Activated CD8-positive, alpha-beta memory T cell treated with anti-CD3 and anti-CD28 coated beads, Interleukin-2, amount 50 U/mL, for 24 hours (primary cell): Measurements from ENCODE around the gene CACNA1B.
"Not testable (repeated sequence)": the region's sequence is repeated elsewhere in the genome, so short reads cannot be mapped to it uniquely, and the experiment has no call there.

Experiments
- DNase-seq: peaks from one replicate; pipeline ENCODE4 v3.0.0-alpha.2; 2020; ENCODE audit errors: extremely low read depth

CACNA1B gene

DNA sequence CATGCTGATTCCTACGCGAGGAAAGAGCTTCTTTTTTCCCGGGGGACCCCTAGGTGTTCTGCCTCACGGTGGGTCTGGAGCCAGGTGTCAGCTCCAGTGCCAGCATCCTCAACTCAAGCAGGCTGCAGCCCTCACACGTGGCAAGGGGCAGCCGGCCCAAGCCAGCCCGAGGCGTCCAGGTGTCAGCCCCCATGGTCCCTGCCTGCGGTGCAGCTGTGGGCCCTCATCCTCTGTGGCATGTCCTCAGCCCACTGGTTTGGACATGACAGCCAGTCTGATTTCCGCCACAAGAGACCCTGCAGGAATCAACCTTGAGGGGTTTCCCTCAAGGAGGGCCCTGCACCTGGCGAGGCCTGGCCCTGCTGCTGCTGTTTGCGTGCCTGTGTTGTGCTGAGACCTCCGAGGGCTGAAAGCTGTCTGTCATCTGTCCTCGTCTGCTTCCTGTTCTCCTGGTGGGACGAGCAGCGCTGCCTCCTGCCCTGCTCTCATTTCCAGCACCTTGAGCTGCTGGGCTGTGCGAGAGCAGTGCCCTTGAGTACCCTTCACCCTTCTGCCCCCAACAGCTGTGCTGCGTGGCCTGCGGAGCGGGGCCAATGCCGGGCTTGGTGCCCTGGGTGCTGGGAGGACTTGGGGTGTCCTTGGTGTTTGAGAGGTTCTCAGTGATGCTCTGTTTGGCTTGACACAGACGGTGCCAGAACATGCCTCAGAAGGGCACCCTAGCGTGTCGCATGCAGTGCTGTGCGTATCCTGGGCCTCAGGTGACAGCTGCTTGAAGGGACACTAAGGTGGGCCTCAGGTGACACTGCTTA, 137.6 kb downstream of the CACNA1B start:
- DNase-seq, result no peak

DNA sequence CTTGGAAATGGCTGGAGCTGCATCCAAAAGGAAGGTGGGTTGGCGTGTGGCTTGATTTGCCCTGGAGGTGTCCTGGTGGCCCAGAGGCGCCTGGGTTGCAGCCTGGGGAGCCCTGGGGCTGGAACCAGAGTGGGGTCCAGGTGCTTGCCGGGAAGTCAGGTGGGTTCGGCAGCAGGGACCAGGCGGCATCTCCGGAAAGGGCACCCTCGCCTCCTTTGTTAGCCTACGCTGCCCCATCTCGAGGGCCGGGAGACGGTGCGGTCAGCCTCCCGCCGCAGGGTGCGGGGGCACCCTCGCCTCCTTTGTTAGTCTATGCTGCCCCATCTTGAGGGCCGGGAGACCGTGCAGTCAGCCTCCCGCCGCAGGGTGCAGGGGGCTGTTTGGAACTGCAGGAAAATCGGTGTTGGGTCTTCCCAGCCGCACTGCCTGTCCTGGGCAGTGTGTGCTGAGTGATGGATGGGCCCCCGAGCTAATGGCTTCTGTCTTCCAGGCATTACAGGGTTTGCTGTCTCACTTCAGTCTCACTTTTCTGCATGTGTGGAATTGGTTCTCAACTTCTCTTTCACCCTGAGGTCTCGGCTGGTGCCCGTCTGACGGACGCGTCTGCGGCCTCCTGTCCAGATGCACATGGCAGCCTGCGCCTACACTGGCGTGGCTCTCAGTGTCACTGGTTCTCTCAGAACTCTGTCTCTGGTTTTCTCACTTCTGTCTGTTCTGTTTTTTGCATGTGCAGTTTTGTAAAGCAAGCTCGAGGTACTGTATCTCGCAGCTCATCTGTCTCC, 139.0 kb downstream of the CACNA1B start:
- DNase-seq, result no peak

DNA sequence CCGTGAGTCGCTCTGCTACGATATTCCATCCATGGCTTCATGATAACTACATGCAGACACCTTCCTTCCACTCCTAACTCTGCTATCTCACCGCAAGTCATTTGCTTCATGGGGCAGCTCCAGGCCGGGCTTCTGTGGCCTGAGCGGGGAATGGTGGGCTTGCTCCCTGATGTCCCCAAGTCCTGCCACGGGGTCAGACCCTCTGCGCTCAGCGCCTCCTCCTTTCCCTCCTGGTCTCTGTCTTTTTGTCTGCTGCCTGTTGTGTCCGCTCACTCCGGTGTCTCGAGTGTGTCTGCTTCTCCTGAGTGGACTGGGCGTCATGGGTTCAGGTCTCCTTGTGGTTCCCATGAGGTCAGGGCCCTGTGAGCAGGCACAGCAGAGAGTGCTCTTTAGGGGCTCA, 139.6 kb downstream of the CACNA1B start:
- no peak for DNase-seq

DNA sequence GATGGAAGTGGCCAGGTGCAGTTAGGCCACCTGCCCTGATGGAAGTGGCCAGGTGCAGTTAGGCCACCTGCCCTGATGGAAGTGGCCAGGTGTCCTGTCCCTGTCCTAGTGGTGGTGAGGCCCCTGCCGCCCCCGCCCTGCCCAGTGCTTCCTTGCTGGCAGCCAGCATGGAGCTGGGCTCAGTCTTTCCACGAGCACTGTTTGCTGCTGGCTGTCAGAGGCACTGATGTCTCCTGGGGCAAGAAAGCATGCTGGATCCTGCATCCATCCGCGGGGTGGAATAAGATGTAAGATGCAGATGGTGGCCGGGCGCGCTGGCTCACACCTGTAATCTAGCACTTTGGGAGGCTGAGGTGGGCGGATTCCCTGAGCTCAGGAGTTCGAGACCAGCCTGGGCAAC, 141.9 kb downstream of the CACNA1B start:
- not testable (repeated sequence) for DNase-seq

DNA sequence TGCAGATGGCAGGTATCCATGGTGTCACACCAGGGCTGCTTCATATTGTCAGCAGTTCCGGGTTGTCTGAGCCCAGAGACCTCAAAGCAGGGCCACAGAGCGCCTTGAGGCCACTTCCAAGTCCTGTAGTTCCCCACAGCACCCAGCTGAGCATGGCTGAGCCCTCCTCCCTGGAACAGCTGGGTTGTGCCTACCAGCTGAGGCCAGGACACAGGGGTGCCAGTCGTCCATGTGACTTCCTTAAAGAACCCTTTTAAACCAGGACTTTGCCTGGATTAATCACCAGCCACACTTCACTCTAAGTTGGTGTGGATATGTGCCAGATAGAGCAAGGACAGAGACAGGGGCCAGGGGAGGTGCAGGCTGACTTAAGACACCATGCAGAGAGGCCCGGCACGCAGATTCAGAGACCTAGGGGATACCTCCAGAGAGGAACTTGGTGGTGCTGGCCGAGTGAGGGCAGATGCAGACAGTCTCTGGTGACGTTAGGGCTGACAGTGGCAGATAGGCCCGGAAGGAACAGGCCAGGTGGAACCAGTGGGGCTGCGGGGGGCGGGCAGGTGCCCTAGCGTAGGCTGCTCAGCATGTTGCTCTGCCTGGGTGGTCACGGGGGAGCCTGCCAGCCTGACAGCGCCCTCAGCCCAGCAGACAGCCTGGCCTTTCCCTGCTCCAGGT, 142.7 kb downstream of the CACNA1B start:
- DNase-seq, result no peak

DNA sequence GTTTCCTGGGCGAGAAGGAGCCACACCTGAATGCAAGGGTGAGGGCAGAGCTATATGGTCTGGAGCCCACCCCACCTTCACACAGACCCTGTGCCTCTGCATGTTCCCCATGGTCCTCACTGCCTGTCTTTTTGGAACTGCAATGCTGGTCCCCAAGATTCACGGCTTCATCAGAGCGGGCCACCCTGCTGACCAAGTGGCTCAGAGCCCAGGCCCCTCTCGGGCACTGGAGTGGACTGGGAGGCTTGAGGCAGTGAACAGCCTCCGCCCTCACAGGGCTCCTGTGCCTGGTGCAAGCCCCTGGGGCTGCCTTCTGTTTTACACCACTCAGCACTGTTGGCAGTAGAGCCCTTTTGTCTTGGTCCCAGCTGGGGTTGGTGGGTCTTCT, 143.2 kb downstream of the CACNA1B start:
- no peak for DNase-seq

DNA sequence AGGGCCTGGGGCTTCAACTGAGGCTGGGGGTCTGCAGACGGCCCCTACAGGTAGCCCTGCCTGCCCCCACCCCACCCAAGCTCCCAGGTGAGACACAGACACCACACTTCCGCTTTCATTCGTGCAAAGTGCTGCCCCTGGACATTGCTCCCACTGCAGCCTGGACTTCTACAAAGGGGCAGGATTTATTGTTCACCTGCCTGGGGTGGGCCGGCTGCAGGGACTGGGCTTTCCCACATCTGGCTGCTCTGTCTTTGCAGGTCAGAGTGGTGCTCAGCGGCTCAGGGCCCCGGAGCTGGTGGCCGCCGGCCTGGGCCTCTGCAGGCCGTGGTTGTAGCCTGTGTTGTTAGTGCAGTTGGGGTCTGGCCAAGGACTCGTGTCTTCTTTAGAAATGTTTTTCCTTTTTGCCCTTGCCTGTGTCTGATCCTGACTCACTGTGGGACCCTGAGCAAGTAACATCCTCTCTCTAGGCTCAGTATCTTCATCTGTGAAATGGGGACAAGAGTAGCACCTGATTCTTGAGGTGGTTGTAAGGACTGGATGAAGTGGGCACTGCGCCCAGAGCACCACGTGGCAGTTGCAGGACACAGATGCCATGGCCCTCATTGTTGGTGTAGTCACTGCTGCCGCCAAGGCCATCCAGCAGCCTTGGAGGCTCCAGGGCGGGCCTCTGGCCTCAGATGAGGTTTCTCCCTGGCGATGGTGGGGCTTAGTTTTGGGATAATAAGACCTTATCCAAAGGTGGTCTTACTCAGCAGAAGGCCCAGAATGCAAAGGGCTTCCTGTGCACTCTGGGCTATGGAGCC, 143.9 kb downstream of the CACNA1B start:
- no peak for DNase-seq

DNA sequence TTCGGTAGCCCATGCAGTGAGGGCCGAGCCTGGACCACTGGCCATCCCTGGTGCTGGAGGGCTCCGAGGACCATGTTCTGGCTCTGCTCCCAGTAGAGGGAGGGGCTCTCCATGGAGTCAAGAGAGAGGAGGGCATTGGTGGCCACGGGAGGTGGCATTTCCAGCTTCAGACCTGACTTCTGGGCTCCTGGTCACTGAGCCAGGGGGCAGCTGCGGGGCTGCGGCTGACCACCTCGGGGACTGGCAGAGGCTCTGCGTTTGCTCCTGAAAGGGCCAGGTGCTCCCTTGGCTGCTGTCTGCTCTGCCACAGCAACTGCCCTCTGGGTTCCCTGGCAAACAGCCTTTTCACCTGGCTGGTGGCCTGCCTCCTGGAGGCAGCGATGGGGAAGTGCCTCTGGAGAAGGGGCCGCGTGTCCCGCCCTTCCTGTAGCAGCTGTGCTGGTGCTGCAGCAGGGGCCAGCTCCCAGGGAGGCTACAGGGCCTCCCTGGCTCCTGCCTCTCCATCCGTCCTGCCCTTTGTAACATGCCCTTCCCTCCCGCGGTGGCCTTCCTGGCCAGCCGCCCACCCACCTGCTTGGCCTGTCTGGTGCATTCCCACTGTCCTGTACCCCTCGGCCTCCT, 144.6 kb downstream of the CACNA1B start:
- DNase-seq, result no peak

DNA sequence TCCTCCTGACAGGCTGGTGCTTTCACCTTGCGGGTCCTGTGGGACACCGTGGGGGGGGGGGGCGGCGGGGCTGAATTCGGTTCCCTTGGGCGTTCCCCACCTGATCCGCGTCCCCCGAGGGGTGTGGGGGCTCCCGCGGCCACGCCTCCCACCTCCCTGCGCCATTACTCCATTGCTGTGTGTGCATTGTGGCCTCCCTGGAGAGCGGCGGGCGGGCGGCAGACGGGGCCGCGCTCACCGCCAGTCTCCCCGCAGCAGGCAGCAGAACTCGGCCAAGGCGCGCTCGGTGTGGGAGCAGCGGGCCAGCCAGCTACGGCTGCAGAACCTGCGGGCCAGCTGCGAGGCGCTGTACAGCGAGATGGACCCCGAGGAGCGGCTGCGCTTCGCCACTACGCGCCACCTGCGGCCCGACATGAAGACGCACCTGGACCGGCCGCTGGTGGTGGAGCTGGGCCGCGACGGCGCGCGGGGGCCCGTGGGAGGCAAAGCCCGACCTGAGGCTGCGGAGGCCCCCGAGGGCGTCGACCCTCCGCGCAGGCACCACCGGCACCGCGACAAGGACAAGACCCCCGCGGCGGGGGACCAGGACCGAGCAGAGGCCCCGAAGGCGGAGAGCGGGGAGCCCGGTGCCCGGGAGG, 145.3 kb downstream of the CACNA1B start:
- no peak for DNase-seq

DNA sequence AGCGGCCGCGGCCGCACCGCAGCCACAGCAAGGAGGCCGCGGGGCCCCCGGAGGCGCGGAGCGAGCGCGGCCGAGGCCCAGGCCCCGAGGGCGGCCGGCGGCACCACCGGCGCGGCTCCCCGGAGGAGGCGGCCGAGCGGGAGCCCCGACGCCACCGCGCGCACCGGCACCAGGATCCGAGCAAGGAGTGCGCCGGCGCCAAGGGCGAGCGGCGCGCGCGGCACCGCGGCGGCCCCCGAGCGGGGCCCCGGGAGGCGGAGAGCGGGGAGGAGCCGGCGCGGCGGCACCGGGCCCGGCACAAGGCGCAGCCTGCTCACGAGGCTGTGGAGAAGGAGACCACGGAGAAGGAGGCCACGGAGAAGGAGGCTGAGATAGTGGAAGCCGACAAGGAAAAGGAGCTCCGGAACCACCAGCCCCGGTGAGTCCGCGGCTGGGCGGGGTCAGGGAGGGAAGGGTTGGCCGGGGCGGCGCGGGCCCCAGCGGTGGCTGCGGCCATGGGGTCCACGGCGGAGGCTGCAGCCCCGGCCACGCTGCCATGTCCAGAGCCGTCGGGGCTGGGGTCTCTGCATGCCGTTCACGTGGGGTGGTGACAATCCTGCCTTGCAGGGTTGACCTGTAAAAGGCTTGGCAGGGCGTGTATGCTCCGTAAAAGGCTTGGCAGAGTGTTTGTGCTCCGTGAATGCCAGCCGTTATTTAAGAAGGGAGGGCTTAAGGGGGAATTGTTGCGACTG, 146.0 kb downstream of the CACNA1B start:
- DNase-seq, result no peak

DNA sequence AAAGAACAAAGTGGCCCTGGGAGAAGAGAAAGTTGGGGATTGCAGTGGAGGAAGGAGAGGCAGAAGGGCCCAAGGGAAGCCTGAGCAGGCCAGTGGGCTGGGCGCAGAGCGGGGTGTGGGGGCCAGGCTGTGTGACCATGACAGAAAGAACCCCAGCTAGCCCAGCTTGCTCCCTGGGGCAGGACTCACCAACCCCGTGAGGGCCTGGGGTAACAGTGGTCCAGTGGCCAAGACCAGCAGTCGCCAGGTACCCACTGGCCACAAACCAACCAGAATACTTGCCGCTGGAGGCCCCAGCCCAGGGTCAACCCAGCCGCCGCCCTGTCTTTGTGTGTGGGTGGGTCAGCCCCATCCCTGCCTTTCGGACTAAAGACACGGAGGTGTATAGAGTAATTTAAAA, 146.5 kb downstream of the CACNA1B start:
- DNase-seq, result no peak

DNA sequence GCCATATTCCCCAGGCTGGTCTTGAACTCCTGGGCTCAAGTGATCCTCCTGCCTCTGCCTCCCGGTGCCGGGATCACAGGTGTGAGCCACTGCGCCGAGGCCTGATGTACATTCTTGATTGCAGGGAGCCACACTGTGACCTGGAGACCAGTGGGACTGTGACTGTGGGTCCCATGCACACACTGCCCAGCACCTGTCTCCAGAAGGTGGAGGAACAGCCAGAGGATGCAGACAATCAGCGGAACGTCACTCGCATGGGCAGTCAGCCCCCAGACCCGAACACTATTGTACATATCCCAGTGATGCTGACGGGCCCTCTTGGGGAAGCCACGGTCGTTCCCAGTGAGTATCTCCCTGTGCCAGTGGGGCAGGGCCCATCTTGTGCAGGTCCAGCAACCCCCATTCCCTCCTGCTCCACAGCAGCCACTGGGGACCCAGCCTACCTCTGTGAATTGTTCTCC, 147.3 kb downstream of the CACNA1B start:
- no peak for DNase-seq

DNA sequence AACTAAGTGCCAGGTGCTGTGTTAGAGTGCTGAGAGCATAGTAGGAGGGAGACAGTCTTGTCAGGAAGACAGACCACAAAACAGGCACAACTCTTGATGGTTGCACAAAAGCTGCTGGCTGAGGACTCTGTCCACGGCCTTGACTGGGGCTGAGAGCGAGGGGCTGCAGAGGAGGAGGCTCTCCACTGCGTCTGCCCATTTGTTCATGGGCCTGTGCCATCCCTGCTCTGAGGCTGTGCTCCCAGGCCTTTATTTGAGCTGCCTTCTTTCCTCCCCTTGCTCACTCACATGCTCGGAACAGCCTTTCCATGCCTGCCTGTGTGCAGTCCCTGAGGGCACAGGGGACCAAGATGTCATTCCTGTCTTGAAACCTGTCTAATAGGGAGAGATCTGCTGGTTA, 147.8 kb downstream of the CACNA1B start:
- no peak for DNase-seq

DNA sequence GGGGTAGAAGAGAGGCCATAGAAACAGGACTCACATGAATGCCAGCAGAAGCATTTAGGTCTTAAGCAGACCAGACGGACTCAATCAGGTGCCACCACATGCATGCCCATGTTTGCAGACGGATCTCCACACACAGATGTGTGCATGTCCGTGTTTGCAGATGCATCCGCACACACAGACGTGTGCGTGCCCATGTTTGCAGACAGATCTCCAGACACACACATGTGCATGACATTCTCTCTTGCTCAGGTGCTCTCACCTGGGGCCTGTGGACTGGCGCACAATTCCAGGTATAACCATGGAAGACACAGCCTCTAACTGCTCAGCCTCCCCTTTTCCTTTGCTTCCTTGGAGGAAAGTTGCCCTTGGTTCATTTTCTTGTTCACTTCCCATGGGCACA, 148.3 kb downstream of the CACNA1B start:
- no peak for DNase-seq

DNA sequence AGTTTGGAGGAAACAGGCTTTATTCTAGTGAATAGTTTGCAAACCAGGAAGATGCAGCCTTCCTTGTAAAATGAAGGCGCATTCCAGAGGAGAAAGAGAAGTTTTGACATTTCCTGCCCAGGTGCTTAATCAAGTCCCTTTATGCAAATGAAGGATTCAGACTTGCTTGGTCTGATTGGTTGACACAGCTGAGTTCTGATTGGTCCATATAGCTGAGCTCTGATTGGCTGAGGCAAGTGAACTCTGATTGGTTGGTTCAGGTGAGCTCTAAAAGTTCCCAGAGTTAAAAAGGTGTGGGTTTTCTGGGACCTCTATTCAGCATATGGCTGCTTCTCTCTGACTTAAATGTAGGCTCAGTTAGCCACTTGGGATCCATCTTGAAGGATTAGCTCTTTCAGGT, 151.0 kb downstream of the CACNA1B start:
- no peak for DNase-seq

DNA sequence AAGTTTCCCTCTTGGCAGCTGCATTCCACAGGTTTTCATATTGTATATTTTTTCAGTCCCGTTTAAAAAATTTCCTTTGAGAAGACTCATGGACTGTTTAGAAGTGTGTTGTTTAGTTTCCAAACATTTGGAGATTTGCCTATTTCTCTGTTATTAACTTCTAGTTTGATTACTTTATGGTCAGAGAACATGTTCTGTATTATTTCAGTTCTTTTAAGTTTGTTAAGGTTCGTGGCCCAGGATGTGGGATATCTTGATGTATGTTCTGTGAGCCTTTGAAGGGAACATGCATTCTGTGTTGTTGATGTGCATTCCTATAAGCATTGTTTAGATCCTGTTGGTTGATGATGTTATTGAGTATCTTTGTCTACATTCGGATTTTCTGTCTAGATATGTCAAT, 153.6 kb downstream of the CACNA1B start:
- DNase-seq, result no peak

DNA sequence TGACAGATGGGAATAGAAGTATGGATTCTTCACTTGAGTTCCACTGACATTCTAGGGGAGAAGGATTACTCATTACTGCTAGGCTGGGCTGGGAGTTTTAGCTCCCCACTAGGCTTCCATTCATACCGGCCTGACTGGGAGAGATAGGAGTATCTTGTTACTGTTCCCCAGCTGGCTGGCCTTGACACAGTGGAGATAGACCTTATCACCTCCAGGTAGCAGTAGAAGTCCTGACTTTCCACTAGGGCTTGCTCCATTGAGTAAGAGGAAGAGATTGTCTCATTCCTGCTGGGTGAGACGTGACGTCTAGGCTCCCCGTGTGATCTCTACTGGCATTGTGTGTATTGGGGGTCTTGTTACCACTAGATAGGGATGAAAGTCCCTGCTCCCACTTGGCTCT, 156.4 kb downstream of the CACNA1B start:
- no peak for DNase-seq

DNA sequence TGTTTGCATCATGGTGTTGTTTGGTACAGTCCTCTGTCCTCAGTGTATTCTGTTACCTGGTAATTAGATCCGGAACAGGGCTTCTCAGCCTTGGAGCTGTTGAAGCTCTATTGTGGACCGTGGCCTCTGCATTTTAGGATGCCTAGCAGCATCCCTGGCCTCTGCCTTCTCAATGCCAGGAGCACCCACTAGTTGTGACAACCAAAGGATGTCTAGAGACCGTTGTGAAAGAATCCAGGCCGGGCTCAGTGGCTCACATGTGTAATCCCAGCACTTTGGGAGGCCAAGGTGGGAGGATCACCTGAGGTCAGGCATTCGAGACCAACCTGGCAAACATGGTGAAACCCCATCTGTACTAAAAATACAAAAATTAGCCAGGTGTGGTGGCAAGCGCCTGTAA, 159.6 kb downstream of the CACNA1B start:
- DNase-seq, result no peak

DNA sequence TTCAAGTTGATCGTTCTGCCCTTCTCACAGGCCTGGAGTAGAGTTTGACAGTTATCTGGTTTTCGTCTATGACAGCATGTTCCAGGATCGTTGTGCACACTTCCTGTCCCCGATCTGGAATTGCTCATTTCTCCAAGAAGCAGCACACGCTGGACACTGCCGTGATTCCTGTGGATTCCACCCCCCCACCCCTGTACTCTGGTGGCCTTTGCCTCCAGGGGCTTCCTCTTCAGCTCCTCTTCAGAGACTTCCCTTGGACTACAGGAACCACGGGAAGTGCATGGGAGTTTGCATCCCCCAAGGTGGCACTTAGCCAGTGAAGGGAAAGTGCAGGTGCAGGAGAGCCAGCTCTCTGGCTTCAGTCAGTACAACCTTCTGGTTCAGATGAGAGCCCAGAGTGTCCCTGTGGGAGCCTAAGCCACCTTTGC, 160.7 kb downstream of the CACNA1B start:
- no peak for DNase-seq
